Ishikawa (cell line): Measurements from ENCODE around the gene JMJD8.

Source experiments
- CEBPB ChIP-seq: IDR thresholded peaks from 2 replicates; pipeline ENCODE4 v1.6.1; 2012
- TAF1 ChIP-seq: IDR thresholded peaks from 2 replicates; pipeline ENCODE4 v1.6.1; 2012; ENCODE audit warnings: low read depth, mild to moderate bottlenecking
- ZBTB7A ChIP-seq: IDR thresholded peaks from 2 replicates; pipeline ENCODE4 v1.6.1; 2012; ENCODE audit warnings: low read depth

DNA sequence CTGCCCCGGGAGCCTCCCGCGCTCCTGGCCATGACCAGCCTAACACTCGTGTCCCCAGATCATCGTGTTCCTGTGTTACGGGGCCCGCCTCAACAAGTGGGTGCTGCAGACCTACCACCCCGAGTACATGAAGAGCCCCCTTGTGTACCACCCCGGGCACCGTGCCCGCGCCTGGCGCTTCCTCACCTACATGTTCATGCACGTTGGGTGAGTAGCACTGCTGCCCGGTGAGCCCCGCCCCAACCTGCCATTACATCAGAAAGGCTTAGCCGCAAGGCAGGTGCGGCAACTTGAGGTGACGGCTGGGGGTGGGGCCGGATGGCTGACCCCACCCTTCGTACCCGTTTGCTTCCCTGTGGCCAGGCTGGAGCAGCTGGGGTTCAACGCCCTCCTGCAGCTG is 7.2 kb downstream of the JMJD8 start:
- no peak for TF ChIP-seq ZBTB7A
- no peak for TF ChIP-seq CEBPB
- no peak for TF ChIP-seq TAF1
